GM21529 (cell line): ENCODE results near the gene SYNM.
A peak's percentile ranks its signal among the peaks of the same experiment; 100 is the strongest.

Experiments used
- ATAC-seq: cut with Tn5 transposase; IDR thresholded peaks from one replicate; pipeline ENCODE4 v1.9.1; 2021; ENCODE audit not compliant: unreplicated experiment

Gene SYNM

GRCh38 chr15:99135194-99135593 is 30.3 kb downstream of the SYNM start:
- peak; percentile 80 for ATAC-seq

GRCh38 chr15:99137111-99137546 is 32.2 kb downstream of the SYNM start:
- ATAC-seq: no peak

GRCh38 chr15:99137877-99138276 is 33.0 kb downstream of the SYNM start:
- ATAC-seq: no peak

GRCh38 chr15:99138491-99138982 is 33.7 kb downstream of the SYNM start:
- ATAC-seq: no peak

- ATAC-seq: no peak
These were observed 34.4 kb downstream of the SYNM start for GRCh38 chr15:99139276-99139675.

- no peak for ATAC-seq
These were observed 35.7 kb downstream of the SYNM start for GRCh38 chr15:99140590-99140989.

GRCh38 chr15:99141943-99142342 is 37.1 kb downstream of the SYNM start:
- ATAC-seq: no peak

- ATAC-seq: no peak
These were observed 37.7 kb downstream of the SYNM start for GRCh38 chr15:99142562-99142961.

- no peak for ATAC-seq
These were observed 38.4 kb downstream of the SYNM start for GRCh38 chr15:99143242-99143641.

GRCh38 chr15:99143655-99144610 is 39.1 kb downstream of the SYNM start:
- ATAC-seq: no peak

GRCh38 chr15:99145005-99145404 is 40.1 kb downstream of the SYNM start:
- ATAC-seq: no peak

- no peak for ATAC-seq
These were observed 40.9 kb downstream of the SYNM start for GRCh38 chr15:99145778-99146177.

GRCh38 chr15:99146661-99147060 is 41.8 kb downstream of the SYNM start:
- ATAC-seq: no peak

GRCh38 chr15:99148851-99149276 is 44.0 kb downstream of the SYNM start:
- ATAC-seq: no peak

GRCh38 chr15:99149366-99149765 is 44.5 kb downstream of the SYNM start:
- ATAC-seq: no peak

GRCh38 chr15:99151156-99151555 is 46.3 kb downstream of the SYNM start:
- ATAC-seq: no peak

- ATAC-seq: no peak
These were observed 48.2 kb downstream of the SYNM start for GRCh38 chr15:99153026-99153535.

- ATAC-seq: no peak
These were observed 49.4 kb downstream of the SYNM start for GRCh38 chr15:99154271-99154670.

GRCh38 chr15:99155961-99156443 is 51.1 kb downstream of the SYNM start:
- no peak for ATAC-seq

- ATAC-seq: no peak
These were observed 52.6 kb downstream of the SYNM start for GRCh38 chr15:99157456-99157855.

GRCh38 chr15:99158626-99159412 is 53.9 kb downstream of the SYNM start:
- ATAC-seq: no peak
